HG03060 (cell line): ENCODE measurements around the gene RIMBP2.

Experiments used
- ATAC-seq: cut with Tn5 transposase; IDR thresholded peaks from one replicate; pipeline ENCODE4 v1.9.1; 2021; ENCODE audit warnings: low read depth, moderate number of reproducible peaks; ENCODE audit not compliant: unreplicated experiment

The RIMBP2 gene

DNA sequence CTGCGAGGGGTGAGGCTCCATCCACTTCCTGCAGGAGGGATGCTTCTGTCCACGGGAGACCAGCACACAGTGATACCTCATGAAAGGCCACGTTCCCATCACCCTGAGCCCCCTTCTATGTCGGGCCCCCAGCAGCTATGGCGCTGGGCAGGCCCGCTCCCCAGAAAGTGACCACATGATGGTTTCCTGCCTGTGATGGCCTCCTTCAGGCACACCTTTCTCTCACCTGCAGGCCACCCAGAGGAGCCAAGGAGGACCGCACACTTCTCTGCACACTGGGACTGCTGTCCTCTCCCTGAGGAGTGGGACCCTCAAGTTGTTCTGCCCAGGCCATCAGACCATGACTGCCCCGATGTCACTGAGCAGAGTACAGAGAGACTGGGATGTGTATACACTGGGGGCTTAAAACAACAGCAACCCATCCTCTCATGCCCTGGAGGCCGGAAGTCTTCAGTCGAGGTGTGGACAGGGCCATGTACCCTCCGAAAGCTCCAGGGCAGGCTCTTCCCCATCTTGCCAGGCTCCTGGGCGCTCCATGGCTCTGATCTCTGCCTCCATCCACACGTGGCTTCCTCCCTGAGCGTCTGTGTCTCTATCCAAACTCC lies 219.5 kb downstream of the RIMBP2 start:
- no peak for ATAC-seq

DNA sequence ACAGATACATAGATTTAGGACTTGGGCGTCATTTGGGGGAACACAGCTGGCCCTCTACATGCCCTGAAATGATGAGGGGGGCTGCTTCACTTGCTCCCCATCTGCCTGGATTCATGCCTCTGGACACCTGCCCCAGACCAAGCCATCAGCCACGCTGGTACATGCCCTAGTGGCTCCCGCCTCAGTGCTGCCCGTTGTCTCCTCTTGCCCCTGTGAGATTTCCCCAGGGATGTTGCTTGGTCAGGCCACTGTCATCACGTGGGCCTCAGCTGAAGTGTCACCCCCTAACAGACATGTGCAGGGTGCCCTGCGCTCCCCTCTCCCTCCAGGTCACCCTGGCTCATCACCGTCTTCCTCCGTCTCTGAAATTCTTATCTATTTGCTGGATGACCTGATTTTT lies 220.9 kb downstream of the RIMBP2 start:
- ATAC-seq: no peak

DNA sequence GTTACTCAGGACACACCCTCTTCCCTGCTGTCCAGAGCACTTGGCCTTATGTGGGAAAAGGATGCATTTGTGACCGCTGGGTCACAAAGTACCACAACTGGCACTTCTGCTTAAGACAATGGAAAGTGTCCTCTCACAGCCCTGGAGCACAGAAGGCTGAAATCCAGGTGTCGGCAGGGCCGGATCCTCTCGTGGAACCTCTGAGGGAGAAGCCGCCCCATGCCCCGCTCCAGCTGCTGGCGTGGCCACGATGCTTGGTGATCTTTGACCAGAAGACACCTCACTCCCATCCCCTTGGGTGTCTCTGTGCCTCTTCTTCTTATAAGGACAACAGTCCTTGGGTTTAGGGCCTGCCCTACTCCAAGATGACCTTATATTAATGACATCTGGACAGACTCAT lies 221.4 kb downstream of the RIMBP2 start:
- no peak for ATAC-seq

DNA sequence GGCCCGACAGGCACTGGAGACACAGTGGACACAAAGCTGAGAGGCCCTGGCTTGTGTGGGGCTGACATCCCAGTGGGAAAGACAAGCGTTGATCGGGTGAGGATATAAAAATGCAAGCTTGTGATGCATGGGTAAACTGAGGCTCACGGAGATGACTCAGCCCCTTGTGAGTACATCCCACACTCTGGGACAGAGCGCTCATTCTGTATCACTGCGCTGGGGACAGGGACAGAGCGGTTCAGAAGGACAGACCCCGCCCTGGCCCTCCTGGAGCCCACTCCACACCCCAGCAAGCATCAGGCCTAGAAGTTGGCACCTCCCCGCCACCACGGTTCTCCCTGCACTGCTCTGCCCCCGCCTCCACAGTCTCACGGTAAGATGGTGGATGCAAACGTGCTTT lies 222.1 kb downstream of the RIMBP2 start:
- ATAC-seq: no peak

DNA sequence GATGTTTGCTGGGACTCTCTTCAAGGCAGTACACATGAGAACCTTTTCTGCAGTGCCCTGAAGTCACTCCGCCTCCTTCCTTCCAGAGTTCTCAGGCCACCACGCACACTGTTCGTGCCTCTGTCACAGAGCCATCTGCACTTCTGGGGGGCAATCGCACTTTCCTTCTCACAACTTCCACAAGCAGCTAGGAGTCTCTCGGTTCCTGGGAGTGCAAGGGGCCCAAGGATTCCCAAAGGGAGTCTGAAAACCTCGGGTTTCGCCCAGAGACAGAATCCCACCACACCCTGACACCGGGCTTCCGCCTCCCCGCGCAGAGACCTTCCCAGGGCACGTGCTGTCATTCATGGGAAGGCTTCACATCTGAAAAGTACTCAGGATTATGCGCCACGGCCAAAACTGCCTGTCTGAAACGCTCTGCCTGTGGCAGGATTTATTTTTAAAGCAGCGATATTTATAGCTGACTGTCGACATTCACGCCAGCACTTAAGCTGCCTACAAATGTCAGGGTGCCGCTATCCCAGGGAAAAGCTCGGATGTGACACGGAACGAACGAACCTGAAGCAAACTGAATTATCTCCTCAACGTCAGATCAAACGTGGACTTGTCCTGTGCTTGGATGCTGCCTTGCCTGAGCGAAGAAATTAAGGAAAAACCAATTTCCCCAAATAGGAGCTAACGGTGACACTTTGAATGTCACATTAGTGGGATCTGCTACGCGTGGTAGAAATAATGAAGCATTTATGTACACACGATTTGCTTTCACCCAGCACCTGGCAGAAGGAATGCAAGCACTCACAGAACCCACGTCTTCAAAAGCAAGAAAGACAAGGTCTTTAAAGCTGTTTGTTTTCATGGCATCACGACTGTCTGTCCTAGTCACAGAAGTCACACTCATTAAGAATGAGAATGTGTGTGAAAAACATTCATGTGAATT lies 224.4 kb downstream of the RIMBP2 start:
- no peak for ATAC-seq

DNA sequence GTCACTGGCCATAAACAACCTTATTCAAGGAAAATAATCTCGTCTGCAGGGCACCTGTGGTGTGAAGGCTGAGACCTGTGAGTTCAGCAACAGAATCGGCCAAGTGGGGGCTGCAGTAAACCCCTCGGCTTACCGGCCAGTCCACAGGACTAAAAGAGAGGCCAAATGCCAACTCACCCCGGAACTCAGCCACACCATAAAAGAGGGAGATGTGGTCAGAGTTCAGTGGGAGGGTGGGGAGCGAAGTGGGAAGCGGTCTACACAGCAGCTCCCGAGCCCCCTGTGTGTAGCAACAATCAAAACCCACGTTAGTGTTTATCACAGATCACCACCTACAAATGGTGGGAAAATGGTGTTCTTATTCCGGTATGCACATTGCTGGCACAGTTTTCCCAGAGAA lies 225.4 kb downstream of the RIMBP2 start:
- no peak for ATAC-seq

DNA sequence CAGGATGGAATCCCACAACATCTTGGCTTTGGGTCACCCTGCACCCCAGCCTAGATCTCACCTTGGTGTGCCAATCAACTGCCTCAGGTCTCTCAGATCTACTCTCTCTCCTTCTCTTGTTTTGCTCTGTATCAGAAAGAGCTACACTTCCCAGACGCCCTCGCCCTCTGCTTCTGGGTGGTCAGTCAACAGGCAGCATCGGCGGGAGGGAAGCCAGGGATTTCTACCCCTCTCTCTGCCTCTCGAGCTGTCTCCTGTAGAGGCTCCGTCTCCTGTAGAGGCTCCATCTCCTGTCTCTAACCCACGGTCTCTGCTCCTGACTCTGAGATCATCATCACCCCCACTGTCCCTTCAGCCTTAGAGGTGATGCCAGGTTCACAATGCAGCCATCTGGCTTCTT lies 226.8 kb downstream of the RIMBP2 start:
- no peak for ATAC-seq

DNA sequence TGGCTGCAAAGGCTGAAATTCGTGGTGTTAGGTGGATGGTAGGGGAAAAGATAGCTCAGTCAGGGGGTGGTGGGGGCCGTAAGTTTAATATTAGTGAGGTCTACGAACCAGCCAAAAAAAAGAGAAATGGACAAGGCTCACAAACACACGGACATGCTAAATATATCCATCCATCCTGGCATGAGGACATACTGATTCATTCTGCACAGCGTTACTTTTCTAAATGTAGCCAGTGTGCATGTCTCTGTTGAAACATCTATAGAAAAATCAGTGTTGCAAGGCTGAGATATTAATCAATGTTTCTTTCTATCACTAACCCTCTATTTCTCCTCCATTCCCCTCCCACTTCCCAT lies 227.8 kb downstream of the RIMBP2 start:
- ATAC-seq: no peak

DNA sequence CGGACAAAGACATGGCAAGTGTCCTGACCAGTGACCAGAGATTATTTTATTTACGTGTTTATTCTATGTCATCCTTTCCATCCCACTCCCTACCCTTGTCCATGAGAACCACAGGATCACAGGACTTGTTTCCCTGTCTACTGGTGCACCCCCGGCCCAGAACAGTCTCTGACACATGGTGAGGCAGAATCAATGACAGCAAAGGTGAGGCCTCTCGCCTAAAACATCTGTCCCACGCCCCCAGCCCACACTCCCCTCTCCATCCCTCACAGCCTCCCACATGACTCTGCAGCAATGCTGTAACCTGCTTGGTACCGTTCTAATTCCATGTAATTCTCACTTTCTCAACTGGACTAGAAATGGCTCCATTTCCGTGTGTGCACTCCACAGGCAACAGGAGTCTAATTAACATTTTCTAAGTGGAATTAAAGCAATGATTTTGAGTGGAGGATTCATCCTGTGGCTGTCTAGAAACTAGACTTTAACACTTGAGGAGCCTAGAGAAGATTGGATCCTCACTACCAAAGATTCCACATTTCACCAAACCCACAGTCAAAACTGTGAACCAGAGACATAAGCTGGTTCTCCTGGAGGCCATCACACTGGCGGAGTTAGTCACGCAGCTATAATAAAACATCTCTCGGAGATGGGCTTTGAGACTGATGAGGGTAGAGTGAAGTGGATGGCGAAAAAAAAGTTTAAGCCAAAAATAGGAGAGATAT lies 228.3 kb downstream of the RIMBP2 start:
- ATAC-seq: no peak

DNA sequence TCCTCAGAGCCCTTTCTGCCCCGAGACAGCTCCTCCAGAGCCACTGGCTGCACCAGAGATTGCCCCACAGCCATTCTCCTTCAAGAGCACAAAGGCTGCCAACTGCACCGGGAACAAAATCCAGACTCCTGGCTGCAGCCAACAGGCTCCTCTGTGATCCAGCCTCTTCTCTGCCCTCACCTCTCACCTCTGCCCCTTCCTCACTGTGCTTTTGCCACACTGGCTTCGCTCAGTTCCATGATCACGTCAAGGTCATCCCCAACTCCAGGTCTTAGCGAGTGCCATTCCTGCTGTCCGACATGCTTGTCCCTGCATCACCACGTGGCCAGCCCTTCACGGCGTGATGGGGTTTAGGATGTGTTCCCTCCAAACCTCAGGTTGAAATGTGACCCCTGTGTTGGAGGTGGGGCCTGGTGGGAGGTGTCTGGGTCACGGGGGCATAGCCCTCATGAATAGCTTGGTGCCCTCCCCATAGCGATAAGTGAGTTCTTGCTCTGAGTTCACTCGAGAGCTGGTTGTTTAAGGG lies 229.1 kb downstream of the RIMBP2 start:
- no peak for ATAC-seq

DNA sequence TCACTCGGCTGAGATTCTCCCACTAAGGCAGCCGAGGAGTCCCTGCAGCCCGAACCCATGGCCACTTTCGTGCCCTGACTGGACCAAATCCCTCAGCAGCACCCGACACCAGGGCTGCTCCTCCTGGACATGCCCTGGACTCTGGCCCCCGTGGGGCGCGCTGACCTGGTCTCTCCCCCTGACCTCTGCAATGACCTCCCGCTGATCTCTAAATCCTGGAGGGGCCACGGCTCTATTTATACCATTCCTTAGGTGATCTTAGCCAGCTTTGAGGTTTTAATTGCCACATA lies 230.0 kb downstream of the RIMBP2 start:
- no peak for ATAC-seq

DNA sequence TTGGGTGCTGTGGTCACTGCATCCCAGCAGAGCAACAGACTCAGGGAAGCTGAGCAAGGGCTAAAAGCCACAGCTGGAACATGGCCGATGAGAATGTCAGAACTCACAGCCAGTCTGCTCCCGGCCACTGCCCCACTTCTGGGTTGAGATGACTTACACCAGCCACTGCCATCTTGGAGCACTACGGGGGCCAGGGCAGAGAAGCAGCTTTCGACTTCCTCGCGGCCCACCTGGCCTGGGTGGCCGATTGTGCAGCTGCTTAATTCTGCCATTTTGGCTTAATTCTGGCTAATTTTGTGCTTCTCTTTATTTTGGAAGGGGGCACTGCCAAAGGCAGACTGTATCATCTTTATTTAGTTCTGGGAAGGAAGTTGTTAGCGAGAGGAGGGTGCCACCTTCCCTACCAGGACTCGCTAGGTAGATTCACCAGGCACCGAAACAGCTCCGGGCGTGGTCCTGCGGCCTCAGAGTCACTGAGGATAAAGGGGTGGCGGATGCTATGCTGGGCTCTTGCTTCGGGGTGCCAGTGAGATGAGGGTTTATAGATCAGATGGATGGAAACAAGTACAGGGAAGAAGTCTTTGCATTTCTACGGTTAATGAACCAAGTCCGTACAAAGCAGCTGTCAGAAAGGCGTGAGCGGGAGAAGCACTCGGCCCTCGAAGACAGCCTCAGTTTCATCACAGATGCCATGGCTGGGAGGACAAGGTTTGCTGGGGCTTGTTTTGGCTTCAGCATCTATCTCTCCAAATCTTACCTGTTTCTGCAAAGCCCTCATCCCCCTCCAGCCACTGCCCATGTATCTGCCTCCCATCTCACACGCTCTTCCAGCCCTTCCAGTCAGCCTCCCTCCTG lies 230.6 kb downstream of the RIMBP2 start:
- no peak for ATAC-seq

DNA sequence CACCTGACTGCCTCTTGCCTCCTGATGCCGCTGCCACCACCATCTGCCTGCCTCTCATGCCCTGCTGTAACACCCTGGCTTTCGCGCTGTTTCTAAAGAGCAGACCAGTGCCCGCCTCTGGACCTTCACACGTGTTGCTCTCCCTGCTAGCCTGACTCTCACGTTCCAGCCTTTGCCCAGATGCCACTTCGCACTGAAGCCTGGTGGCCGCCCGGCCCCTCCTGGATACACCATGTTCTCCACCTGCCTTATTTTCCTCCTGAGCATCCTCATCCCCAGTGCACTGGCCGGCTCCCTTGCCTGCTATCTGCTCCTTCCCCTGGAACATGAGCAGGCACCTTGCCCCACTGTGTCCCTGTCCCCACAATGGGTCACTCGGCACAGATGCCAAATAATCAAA lies 231.9 kb downstream of the RIMBP2 start:
- ATAC-seq: no peak

DNA sequence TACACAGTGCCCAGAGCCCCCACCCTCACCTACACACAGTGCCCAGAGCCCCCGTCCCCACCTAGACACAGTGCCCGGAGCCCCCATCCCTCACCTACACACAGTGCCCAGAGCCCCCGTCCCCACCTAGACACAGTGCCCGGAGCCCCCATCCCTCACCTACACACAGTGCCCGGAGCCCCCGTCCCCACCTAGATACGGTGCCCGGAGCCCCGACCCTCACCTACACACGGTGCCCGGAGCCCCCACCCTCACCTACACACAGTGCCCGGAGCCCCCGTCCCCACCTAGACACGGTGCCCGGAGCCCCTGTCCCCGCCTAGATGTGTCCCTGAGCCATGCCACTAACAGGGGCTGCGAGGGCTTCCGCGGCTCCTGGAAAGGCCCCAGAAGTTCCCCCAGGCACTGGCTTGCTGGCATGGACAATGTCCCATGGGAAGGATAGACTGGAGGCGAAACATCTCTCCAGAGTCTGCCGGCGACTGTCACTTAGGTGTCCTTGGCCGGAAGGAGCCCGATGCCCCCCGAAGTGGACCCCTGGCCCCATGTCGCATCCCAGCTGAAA lies 232.4 kb downstream of the RIMBP2 start:
- no peak for ATAC-seq

DNA sequence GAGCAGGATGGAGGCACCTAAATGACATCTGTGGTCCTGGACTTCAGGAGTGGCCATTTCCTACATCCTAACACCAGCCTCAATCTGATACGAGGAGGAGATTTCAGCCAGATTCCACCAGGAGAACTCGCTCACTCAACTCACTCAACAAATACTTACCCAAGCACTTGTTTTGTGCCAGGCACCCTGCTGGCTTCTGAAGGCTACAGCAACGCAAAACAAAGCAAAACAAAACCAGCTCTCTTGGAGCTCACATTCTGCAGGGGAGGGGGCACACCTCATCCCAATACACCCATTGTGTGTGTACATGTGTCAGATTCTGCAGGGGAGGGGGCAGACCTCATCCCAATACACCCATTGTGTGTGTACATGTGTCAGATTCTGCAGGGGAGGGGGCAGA lies 233.7 kb downstream of the RIMBP2 start:
- no peak for ATAC-seq

DNA sequence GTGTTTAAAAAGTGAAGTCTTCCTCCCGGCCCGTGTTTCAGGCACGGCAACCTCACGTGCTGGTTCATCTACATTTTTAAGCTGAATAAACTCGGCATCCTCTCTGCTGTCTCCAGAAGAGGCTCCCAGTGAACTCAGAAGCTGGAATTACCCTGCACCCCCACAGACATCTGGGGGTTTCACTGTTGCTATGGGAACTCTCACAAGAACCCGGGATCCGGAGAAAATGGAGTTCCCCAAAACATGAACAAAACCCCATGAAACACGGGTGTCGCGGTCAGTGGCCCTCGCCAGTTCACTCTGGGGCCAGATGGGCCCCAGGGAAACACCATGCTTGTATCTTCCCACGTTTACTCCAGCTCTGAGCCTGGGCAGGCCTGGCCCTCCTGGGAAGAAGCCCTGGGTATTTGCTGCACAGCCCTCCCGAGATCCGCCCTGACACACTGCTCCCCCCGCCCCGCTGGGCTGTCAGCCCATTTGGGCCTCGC lies 234.7 kb downstream of the RIMBP2 start:
- no peak for ATAC-seq

DNA sequence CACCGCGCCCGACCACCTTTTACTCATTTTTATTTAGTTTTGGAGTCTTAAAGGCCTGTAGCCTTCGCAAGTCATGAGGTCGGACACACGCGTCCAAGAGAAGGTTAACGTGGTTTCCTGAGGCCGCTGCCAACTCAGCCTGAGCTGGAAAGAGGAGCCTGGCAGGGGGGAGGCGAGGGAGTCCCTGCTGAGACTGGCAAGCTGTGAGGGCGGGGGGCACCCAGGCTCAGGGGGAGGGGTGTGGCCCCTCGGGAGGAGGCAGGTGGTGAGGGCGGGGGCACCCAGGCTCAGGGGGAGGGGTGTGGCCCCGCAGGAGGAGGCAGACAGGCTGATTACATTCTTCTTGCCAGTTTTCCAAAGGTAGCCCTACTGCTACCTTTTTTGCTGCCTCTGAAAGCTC lies 235.2 kb downstream of the RIMBP2 start:
- no peak for ATAC-seq

DNA sequence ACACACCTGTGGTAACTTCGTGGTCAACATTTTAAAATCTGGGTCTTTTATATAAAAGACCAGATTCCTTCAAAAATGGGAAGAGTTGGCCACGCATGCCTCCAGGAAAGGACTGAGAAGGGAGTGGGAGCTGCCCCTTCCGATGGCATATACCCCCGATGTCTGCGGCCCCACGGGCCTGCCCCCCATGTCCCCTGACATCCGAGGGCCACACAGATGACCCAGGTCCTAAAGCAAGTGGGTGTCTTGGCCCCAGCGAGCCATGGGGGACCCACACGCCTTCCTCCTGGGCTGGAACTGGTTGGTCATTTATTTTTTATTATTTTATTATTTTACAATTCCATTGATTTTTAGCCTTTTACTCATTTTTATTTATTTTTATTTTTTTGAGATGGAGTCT lies 235.9 kb downstream of the RIMBP2 start:
- ATAC-seq: no peak

DNA sequence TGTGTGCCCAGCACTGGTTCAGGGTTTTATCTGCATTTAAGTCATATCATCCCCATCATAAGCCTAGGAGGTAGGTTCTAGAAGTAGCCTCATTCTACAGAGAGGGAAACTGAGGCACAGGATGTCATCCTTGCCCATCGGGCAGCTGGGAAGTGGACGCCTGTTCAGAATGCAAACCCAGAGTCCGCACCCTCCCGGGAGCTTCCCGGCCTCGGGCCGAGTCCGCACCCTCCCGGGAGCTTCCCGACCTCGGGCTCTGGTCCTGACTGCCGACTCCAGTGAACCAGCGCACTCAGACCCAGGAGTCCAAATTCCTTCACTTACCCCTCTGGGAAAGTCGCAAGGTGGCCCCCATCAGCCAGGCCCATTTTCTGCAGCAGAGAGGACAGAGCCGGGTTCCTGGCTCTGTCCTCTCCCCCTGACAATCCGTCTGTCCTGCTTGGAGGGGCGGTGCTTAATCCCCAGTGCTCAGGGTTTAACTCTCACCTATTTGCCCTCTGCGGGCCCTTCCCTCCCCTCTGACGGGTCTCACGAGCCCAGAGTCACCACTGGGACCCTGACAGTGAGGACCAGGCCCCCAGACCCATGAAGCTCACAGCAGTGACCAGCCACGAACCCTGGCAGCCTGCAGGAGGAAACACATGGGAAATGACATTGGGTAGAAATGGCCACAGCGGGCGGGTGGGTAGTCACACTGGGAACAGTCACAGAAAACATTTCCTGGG lies 236.5 kb downstream of the RIMBP2 start:
- ATAC-seq: no peak

DNA sequence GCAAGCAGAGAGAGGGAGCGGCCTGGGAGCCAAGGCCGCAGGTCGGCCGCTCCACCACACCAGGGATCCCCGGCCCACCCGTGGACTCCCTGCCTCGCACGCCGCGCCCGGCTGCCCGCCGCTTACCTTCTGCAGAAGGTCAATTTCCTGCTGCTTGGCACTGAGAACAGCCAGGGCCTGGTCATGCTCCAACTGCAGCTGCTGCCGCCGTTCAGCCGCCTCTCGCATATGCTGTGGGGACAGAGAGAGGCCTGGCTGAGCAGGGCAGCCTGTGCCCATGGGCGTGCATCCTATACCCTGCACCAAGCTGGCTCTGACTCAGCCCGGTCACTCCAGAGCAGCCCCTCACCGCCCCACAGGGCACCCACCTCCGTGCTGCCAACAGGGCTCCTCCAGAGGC lies 237.3 kb downstream of the RIMBP2 start:
- no peak for ATAC-seq
